CD14-positive monocyte (primary cell): ENCODE results near the gene CDCA7. TPM values are rescaled to one million over a fixed set of nuclear protein-coding genes. Genes with fewer than 3 reads are reported as not detected.
"Not testable (repeated sequence)": the region's sequence is repeated elsewhere in the genome, so short reads cannot be mapped to it uniquely, and the experiment has no call there.

Experiments
- DNase-seq, 3 donors: peaks; one replicate each; pipeline ENCODE4 v3.0.0-alpha.2; 2011 to 2022
- H2AFZ ChIP-seq: 2 replicates; pipeline ENCODE4 v1.6.0; 2012; ENCODE audit warnings: mild to moderate bottlenecking, low read depth, low read length, inconsistent platforms; ENCODE audit not compliant: insufficient read depth, poor library complexity, severe bottlenecking
- H3K27ac ChIP-seq, 2 donors: 1 replicate in 1 of 2; 2 replicates in 1 of 2; pipeline ENCODE4 v1.5.1; 2012 to 2013; ENCODE audit warnings: low read length in 2 of 2, control low read depth in 1 of 2, inconsistent platforms in 1 of 2, low read depth in 1 of 2, mild to moderate bottlenecking in 1 of 2
- H3K27me3 ChIP-seq, 2 donors: one replicate each; pipeline versions ENCODE4 v1.6.0 to v1.6.1; 2011 to 2013; ENCODE audit warnings: low read length in 2 of 2; ENCODE audit not compliant: control insufficient read depth in 2 of 2, insufficient read depth in 2 of 2
- H3K36me3 ChIP-seq, 2 donors: replicated peaks in 1 of 2; 1 replicate in 1 of 2; 2 replicates in 1 of 2; pipeline versions ENCODE4 v1.5.1 to v1.6.1; 2012 to 2013; ENCODE audit warnings: low read length in 2 of 2, control low read depth in 1 of 2, inconsistent platforms in 1 of 2, mild to moderate bottlenecking in 1 of 2; ENCODE audit not compliant: insufficient read depth in 2 of 2, control insufficient read depth in 1 of 2
- H3K4me1 ChIP-seq, 2 donors: 1 replicate in 1 of 2; 2 replicates in 1 of 2; pipeline versions ENCODE4 v1.5.1 to v1.6.1; 2012 to 2013; ENCODE audit warnings: low read length in 2 of 2, control low read depth in 1 of 2, inconsistent platforms in 1 of 2, mild to moderate bottlenecking in 1 of 2, moderate library complexity in 1 of 2; ENCODE audit not compliant: insufficient read depth in 2 of 2, control insufficient read depth in 1 of 2
- H3K4me2 ChIP-seq: replicated peaks from 2 replicates; pipeline ENCODE3; 2012; ENCODE audit warnings: low read length, moderate library complexity, mild to moderate bottlenecking; ENCODE audit not compliant: poor library complexity, severe bottlenecking; ENCODE audit errors: extremely low read depth
- H3K4me3 ChIP-seq, 3 experiments: fragments of 200-600 bp in 1 of 3; sonication (generic) in 1 of 3; replicated peaks in 1 of 3; 1 replicate in 2 of 3; 2 replicates in 1 of 3; pipeline ENCODE4 v1.5.1; 2011 to 2013; ENCODE audit warnings: low read length in 3 of 3, mild to moderate bottlenecking in 3 of 3, control low read depth in 2 of 3, low read depth in 2 of 3, inconsistent platforms in 1 of 3, moderate library complexity in 1 of 3
- H3K79me2 ChIP-seq: 2 replicates; pipeline ENCODE4 v1.6.0; 2012; ENCODE audit warnings: mild to moderate bottlenecking, control low read depth, inconsistent platforms, low read length, moderate library complexity; ENCODE audit not compliant: insufficient read depth
- H3K9ac ChIP-seq: 2 replicates; pipeline ENCODE4 v1.6.0; 2017; ENCODE audit warnings: low read length, mild to moderate bottlenecking; ENCODE audit not compliant: insufficient read depth, poor library complexity, severe bottlenecking
- H3K9me3 ChIP-seq, 2 donors: replicated peaks in 1 of 2; 1 replicate in 1 of 2; 2 replicates in 1 of 2; pipeline versions ENCODE4 v1.5.1 to v1.6.1; 2012 to 2013; ENCODE audit warnings: low read length in 2 of 2, control low read depth in 1 of 2; ENCODE audit not compliant: control insufficient read depth in 1 of 2, insufficient read depth in 1 of 2
- H4K20me1 ChIP-seq: 2 replicates; pipeline ENCODE4 v1.6.0; 2012; ENCODE audit warnings: mild to moderate bottlenecking, low read length, control low read depth, moderate library complexity; ENCODE audit not compliant: insufficient read depth
- H3K27ac Mint-ChIP-seq, 7 donors: one replicate each; pipeline ENCODE4 v1.8.0; 2020; ENCODE audit warnings: mild to moderate bottlenecking in 7 of 7, mixed read lengths in 7 of 7, moderate library complexity in 6 of 7, inconsistent platforms in 2 of 7
- H3K27me3 Mint-ChIP-seq, 3 donors: one replicate each; pipeline ENCODE4 v1.8.0; 2021 to 2022; ENCODE audit warnings: low read depth in 3 of 3, mild to moderate bottlenecking in 3 of 3, mixed read lengths in 3 of 3, moderate library complexity in 3 of 3, inconsistent platforms in 1 of 3
- H3K36me3 Mint-ChIP-seq, 2 donors: one replicate each; pipeline ENCODE4 v1.8.0; 2020; ENCODE audit warnings: mixed read lengths in 2 of 2, inconsistent platforms in 1 of 2, mild to moderate bottlenecking in 1 of 2
- H3K4me1 Mint-ChIP-seq: one replicate; pipeline ENCODE4 v1.8.0; 2020; ENCODE audit warnings: mild to moderate bottlenecking, mixed read lengths
- H3K4me3 Mint-ChIP-seq, 2 donors: one replicate each; pipeline ENCODE4 v1.8.0; 2020; ENCODE audit warnings: mild to moderate bottlenecking in 2 of 2, mixed read lengths in 2 of 2, moderate library complexity in 1 of 2
- H3K9me3 Mint-ChIP-seq, 7 donors: one replicate each; pipeline ENCODE4 v1.8.0; 2020 to 2022; ENCODE audit warnings: mixed read lengths in 7 of 7, mild to moderate bottlenecking in 6 of 7, moderate library complexity in 6 of 7, inconsistent platforms in 2 of 7
- WGBS: methylation state at CpG from one replicate; pipeline ENCODE4 v1.1.5; 2013; ENCODE audit warnings: missing lambda C conversion rate; ENCODE audit not compliant: insufficient coverage; 5-methylcytosine and 5-hydroxymethylcytosine counted together
- intact Hi-C, 2 donors: fragments of 100-400 bp; cut with micrococcal nuclease; formaldehyde crosslinking; loops; one replicate each; pipeline versions ENCODE4 v1.15.0 to v1.15.1; 2023
- polyA plus RNA-seq, 3 donors: library from polyadenylated mRNA; depleted of rRNA in 1 of 3; unstranded in 2 of 3; stranded (reverse) in 1 of 3; fragments of 300-500 nt in 2 of 3; fragments of >200 nt in 1 of 3; fragmentation: Illumina TruSeq in 2 of 3; gene quantifications; 1 replicate in 2 of 3; 2 replicates in 1 of 3; pipeline ENCODE4 v1.2.3, GENCODE V29; 2012 to 2021
- TF ChIP-seq, protein P1 (sequence below): fragments of 200-600 bp; IDR thresholded peaks from one replicate; pipeline ENCODE4 v1.8.0; 2022; ENCODE audit warnings: antibody characterized with exemption, mild to moderate bottlenecking

Gene CDCA7
- polyA plus RNA-seq, 3 donors: 0.54 to 1.7 (median 0.66) TPM

DNA sequence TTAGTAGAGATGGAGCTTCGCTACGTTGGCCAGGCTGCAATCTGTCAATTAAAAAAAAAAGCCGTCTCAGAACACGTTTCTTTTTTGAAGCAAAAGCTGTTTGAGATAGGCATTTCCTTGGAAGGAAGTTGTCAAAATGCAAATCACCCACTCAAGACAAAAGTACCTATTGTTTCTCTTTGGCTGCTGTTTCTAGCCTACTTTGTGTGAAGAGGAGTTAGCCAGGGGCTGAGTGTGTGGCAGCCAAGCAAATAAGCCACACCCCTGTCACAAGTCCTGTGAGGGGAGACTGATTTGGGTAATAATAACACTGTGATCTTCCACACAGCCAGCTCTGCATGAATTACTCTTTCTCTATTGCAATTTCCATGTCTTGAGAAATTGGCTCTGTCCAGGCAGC is 47.4 kb upstream of the CDCA7 start:
- peaks cover 0 to 17% of the 10 kb centered on the region in 2 donors for H3K9me3 ChIP-seq
- H3K4me1 Mint-ChIP-seq: no peaks in the 10 kb centered on the region
- H3K27me3 ChIP-seq: no peaks in the 10 kb centered on the region
- intact Hi-C loops: no loop called here
- peaks cover 4 to 19% (median 15%) of the 10 kb centered on the region in 7 donors for H3K9me3 Mint-ChIP-seq
- H3K36me3 Mint-ChIP-seq: no peaks in the 10 kb centered on the region
- TF ChIP-seq, protein P1, sequence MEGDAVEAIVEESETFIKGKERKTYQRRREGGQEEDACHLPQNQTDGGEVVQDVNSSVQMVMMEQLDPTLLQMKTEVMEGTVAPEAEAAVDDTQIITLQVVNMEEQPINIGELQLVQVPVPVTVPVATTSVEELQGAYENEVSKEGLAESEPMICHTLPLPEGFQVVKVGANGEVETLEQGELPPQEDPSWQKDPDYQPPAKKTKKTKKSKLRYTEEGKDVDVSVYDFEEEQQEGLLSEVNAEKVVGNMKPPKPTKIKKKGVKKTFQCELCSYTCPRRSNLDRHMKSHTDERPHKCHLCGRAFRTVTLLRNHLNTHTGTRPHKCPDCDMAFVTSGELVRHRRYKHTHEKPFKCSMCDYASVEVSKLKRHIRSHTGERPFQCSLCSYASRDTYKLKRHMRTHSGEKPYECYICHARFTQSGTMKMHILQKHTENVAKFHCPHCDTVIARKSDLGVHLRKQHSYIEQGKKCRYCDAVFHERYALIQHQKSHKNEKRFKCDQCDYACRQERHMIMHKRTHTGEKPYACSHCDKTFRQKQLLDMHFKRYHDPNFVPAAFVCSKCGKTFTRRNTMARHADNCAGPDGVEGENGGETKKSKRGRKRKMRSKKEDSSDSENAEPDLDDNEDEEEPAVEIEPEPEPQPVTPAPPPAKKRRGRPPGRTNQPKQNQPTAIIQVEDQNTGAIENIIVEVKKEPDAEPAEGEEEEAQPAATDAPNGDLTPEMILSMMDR: no peak
- H3K79me2 ChIP-seq: no peaks in the 10 kb centered on the region
- no peak overlapping the region for H3K27ac ChIP-seq
- DNase-seq: no peak
- H3K27ac Mint-ChIP-seq: no peak overlapping the region
- H3K9ac ChIP-seq: no peak overlapping the region
- no peak overlapping the region for H3K4me2 ChIP-seq
- peaks cover 2 to 7% (median 4%) of the 10 kb centered on the region in 3 donors for H3K27me3 Mint-ChIP-seq
- H3K4me3 ChIP-seq: no peak overlapping the region
- H3K4me3 Mint-ChIP-seq: no peak overlapping the region
- no peaks in the 10 kb centered on the region for H3K36me3 ChIP-seq
- no peaks in the 10 kb centered on the region for H4K20me1 ChIP-seq
- WGBS: 70% methylated on average over 2 of the region's 4 CpGs
- no peak overlapping the region for H2AFZ ChIP-seq
- no peaks in the 10 kb centered on the region for H3K4me1 ChIP-seq

DNA sequence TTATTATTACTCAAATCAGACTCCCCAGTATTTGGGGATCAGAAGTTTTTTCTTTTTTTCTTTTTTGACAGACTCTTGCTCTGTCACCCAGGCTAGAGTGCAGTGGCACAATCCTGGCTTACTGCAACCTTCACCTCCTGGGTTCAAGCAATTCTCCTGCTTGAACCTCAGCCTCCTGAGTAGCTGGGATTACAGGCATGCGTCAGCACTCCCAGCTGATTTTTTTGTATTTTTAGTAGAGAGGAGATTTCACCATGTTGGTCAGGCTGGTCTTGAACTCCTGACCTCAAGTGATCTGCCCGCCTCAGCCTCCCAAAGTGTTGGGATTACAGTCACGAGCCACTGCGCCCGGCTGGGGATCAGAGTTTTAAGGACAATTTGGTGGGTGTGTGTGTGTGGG is 45.3 kb upstream of the CDCA7 start:
- WGBS: 100% methylated on average over 1 of the region's 5 CpGs
- H3K4me2 ChIP-seq, H3K36me3 ChIP-seq, DNase-seq, H2AFZ ChIP-seq, H3K4me3 ChIP-seq, H3K4me3 Mint-ChIP-seq, H3K36me3 Mint-ChIP-seq, H3K27ac ChIP-seq, H3K4me1 Mint-ChIP-seq, H3K4me1 ChIP-seq, intact Hi-C loops, H3K27ac Mint-ChIP-seq, H3K79me2 ChIP-seq, H3K9ac ChIP-seq, H4K20me1 ChIP-seq, H3K27me3 ChIP-seq: not testable (repeated sequence)
- H3K27me3 Mint-ChIP-seq: peaks cover 0 to 14% (median 6%) of the 10 kb centered on the region in 3 donors
- peaks cover 4 to 14% (median 7%) of the 10 kb centered on the region in 7 donors for H3K9me3 Mint-ChIP-seq
- peaks cover 0 to 17% of the 10 kb centered on the region in 2 donors for H3K9me3 ChIP-seq
